ENCODE results near the gene UMAD1.
A peak's percentile ranks its signal among the peaks of the same experiment; 100 is the strongest.

The UMAD1 gene

DNA sequence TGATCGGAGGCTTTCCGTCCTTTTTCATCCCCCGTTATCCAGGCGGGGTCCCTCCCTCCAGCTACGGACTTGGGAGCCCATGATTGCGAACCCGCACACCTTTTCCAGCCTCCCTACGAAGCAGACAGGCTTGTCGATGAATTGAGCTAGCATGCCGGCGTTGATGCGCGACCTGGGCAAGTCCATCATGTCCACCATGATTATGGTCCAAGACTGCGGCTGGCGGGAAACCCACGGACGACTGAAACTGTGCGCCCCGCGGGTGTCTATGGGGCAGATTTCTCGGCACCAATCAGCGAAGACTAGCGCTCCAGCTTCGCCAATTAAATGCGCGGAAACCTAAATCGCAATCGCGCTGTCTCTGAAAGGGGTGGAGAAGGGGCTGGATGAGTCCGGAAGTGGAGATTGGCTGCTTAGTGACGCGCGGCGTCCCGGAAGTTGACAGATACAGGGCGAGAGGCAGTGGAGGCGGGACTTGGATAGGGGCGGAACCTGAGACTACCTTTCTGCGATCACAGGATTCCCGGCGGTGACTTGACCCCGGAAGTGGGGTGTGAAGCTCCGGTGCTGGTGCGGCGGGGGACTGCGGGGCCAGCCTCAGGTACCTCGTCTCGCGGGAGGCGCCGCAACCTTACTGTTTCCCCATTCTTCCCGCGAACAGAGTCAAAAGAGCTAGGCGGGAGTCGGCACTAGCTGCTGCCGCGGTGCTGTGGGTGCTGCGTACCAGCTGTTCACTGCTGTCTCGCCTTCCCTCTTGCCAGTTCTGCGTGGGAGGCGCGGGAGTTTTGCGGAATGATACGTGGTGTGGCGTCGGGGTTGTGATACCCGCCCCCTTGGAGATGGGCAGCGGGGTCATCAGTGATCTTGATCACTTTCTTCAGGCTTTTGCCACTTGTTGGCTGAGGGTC lies at the start of gene UMAD1:
UMAD1 (plus strand) TSS at position 532 of the 908 bp plus-strand sequence. CDS start 32,620 bp downstream, outside the sequence.
- peak; percentile 99 for DNase-seq

- DNase-seq, result no peak
These were observed 45.1 kb upstream of the UMAD1 start for GRCh38 chr7:7595451-7595850.

- no peak for DNase-seq
These were observed 44.4 kb upstream of the UMAD1 start for GRCh38 chr7:7596176-7596575.

GRCh38 chr7:7607010-7607409 lies 33.5 kb upstream of the UMAD1 start:
- no peak for DNase-seq

DNA sequence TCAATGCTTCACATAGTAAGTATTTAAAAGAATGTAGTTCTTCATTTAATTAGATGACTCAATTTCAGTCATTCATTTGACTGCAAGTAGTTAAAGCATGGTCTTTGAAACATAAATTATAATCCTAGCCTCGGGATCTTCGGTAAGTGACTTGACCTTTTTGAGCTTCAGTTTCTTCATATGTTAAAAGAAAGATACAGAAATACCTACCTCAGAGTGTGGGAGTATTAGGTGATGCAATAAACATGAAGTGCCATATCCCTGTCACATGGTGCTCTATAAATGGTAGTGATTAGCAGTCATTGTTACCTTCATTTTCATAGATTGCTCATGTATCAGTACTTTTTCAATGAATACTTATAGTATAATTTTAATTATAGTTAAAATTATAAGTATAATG lies 31.2 kb upstream of the UMAD1 start:
- no peak for DNase-seq

DNA sequence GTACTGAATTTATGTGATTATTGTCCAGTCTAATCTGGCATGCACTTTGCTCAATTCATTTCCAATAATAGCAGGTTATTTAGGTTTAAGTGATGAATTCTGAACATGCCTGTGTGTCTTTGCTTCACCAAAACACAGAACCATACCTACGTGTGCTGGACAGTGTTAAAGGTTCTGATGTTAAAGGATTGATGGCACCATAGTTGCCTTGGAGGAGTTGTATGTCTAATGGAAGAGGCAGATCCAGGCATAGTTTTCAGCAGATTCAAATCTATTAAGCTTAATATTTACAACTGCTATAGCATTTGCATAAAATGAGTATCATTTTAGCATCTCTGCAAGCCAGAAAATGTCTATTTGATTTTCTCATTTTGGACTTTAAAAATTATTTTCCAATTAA lies 28.0 kb upstream of the UMAD1 start:
- no peak for DNase-seq

- DNase-seq, result no peak
These were observed 27.3 kb upstream of the UMAD1 start for GRCh38 chr7:7613210-7613609.

DNA sequence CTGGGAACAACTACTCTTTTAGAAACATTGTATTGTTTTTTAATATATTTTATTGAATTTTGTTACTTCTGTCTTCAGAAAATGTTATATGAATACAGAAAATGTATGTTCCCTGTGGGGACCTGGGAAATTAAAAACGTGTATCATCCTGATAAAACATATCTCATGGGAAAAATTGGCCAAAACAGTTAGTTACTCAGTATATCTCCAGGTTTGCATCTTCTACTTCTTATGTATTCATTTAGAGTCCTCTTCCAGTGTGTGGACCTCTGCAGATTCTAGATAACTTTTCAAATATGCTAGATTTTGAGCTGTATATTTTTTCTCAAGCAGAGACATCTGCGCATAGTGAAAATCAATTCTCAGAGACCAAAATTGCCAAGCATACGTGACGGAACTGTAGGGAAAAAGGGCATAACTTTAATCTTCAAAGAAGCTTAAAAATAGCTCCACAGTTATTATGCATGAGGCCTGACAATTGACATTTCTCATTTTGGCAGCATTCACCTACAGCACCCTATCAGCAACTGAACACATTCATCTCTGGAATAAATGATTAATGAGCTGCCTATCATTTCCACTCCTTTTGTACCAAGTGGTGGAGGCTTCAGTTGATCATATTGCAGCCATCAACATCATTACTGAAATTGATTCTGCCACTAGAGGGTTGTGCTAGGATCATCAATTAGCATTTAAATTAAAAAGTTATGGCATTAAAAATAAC lies 26.4 kb upstream of the UMAD1 start:
- DNase-seq, result no peak

DNA sequence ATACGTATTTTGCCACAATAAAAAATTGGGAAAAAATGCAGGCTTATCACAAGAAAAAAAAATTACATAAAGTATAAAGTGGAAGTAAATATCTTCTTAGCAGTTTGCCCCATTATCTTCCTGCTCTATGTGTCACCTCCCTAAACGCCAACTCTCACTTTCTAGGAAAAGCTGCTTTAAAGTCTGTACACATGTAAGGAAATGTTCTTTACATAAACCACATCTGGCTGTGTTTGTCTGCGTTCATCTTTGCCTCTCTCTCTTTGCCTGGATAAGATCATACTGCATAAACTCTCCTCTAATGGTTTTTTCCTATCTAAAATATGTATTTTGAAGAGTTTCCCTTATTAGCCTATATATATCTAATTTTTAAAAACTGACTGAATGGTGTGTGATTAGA lies 23.0 kb upstream of the UMAD1 start:
- DNase-seq, result no peak

- DNase-seq, result no peak
These were observed 22.1 kb upstream of the UMAD1 start for GRCh38 chr7:7618410-7618809.

- DNase-seq, result no peak
These were observed 20.3 kb upstream of the UMAD1 start for GRCh38 chr7:7620236-7620635.

DNA sequence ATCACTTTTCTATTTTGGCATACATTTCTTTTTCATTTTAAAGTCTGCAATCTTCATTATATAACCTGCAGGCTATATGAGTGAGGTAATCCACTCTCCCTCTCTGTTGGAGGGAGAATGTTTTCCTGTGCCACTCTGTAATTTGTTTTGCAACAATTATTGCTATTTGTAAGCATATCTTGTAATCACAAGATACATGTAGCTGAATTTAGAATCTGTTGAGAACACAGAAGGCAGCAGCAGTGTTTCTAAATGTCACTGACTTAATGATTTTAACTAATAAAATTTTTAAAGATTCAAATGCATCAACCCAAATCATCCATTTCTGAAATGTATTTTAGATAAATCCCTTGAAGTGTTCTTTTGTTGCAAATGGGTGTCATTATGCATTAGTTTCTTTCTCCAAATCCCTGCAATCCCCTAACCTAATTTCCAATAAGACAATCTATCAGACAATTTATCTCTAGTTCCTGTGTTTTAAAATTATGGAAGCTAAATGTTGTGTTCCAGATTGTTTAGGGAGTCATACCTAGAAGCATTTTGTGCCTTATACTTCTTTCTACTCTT lies 19.8 kb upstream of the UMAD1 start:
- DNase-seq, result no peak

DNA sequence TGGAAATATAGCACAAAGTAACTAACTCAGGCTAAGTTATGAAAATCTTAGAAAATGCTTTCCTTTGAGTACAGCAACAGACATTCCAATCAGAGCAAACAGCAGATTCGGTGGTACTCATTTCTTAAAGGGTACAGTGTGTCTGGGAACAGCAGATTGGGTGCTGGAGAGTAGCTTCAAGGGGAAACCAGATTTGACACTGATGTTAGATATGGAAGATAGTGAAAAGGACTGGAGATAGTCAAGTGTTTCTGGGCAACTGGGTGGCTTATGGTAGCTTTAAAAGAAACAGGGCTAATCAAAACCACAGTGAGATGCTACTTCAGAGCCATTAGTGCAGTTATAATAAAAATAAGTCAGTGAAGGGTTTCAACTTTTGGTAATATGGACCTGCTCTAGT lies 12.1 kb upstream of the UMAD1 start:
- no peak for DNase-seq

DNA sequence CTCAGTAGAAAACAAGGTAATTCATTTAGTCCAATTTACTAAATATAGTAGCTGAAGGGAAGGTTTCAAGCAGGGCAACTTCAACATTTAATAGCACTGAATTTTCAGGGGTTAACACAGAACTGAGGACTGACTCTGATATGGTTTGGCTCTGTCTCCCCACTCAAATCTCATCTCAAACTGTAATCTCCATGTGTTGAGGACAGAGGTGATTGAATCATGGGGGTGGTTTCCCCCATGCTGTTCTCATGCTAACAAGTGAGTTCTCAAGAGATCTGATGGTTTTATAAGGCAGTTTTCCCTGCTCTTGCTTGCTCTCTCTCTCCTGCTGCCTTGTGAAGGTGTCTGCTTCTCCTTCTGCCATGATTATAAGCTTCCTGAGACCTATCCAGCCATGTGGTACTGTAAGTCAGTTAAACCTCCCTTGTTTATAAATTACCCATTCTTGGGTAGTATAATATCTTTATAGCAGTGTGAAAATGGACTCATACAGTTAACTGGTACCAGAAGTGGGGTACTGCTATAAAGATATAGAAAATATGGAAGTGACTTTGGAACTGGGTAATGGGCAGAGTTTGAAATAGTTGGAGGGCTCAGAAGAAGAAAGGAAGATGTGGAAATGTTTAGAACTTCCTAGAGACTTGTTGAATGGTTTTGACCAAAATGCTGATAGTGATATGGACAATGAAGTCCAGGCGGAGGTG lies 9.8 kb upstream of the UMAD1 start:
- no peak for DNase-seq

DNA sequence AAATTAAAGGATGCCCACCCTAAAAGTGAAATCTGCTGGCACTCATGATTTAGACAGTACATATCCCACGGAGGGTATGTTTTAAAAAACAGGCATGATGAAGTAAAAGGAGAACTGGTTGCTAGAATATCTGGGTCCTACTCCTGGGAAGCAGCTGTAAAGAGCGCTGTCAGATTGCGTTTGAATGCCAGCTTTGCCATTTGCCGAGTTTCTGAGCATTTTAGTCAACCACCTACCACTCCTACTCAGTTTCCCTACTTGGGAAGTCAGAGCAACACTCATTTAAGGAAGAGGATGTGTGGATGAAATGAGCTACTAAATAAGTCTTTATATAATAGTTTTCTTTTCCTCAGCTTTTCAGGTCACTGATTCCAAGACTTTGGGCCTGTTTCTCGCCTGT lies 1.1 kb upstream of the UMAD1 start:
- no peak for DNase-seq

- peak; percentile 54 for DNase-seq
These were observed 718 bp upstream of the UMAD1 start for GRCh38 chr7:7639847-7640220.

DNA sequence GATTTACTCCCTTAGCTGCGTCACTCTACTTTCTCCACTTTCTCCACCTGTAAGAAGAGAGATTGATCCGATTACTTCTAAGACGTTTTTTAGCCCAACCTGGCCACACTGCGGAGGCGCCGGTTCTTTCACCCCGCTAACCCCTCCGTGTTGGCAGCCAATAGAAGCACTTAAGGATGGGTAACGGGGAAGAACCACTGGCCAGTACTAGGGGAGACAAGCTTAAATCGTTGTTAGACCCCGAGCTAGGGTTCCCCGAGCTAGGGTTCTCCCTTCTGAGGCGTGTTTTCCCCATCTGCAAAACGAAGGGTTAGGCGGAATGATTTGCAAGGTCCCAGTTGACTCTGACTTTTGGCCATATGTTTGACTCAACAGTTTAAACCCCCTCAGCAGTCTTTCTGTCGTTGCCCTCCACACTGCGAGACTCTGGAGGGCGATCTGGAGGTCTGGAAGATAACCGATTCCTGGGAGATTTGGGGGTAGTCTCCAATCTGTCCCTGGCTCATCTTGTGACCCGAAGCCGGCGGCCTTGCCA lies 644 bp downstream of the UMAD1 start:
- no peak for DNase-seq

DNA sequence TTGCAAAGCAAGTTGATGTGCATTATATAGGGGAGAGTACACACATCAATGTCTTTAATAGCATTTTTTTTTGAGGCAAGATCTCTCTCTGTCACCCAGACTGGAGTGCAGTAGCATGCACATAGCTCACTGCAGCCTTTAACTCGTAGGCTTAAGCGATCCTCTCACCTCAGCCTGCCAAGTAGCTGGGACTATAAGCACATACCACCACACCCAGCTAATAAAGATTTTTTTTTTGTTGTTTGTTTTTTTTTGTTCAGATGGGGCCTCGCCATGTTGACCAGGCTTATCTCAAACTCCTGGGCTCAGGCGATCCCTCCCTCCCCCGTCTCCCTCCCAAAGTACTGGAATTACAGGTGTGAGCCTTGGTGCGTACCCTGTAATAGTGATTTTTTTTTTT lies 1.5 kb downstream of the UMAD1 start:
- no peak for DNase-seq

DNA sequence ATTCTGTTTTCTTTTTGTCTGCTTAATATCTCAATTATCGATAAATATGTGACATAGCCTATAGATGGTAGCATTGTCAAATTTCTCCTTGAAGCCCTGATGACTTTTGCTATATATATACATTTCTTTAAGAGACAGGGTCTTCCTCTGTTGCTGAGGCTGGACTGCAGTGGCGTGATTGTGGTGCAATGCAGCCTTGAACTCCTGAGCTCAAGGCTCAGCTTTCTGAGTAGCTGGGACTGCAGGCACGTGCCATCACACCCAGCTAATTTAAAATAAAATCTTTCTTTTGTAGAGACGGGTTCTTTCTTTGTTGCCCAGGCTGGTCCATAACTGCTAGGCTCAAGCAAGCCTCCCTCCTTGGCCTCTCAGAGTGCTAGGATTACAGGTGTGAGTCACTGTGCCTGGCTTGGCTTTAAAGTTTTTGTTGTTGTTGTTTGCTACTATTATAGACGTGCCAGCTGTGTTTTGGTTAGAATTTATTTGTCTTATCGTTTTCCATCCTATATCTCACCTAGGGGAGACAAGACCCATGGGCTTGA lies 7.0 kb downstream of the UMAD1 start:
- DNase-seq, result no peak

GRCh38 chr7:7650682-7651206 lies 10.2 kb downstream of the UMAD1 start:
- DNase-seq, result no peak

DNA sequence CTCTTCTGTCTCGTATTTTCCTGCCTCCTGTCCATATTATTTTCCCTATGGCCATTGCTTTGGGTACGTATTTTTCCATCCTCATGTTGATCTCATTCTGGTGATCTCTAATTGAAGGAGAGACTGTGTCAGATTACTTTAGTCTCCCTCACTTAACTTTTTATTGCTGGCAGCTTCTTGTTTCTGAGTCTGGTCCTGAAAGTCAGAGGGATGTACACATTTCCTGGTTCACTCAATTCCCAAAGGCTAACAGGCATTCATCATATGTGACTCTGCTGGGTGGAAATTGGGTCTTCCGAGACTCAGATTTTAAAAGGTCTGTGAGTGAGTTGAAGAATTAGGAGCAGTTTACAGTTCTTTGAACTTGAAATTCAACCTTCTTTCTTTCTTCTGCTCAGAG lies 10.9 kb downstream of the UMAD1 start:
- DNase-seq, result no peak

DNA sequence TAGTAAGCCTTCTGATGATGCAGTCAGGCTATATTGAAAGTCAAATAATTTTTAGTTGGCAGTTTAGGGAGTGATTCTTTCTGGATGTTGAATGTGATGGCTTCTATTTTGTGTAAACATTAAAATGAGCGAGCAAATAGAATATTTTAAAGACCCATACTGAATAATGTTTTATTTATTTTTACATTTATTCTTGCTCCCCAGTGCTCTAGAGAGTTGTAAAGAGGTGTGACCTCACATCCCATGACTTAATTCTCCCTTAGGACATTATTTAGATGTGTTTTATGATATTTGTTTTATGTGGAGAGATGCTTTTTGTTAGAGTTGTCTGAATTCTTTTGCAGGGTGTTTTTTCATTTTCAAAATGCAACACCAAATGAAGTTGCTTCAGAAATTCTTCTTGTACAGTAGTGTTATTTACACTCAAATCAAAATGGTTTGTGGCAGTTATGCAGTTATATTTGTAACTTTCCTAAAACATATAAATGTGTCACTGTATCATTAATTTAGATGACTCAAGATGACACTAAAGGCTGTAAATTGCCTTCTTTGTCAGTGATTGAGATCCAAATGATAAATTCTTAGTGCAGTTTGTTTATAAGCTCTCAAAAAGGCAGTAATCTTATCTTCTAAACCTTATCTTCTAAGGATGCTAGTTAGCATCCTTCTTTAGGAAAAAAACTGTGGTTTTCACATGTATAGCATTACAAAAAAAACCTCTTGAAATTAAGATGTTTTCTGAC lies 12.4 kb downstream of the UMAD1 start:
- DNase-seq, result no peak
